Amniotic stem cell (primary cell): ENCODE results near the gene TMEM203.

Experiments used
- DNase-seq: peaks from one replicate; lab custom pipeline; 2025; lab: John Stamatoyannopoulos, UW

The TMEM203 gene

GRCh38 chr9:137164370-137165249 lies 40.8 kb downstream of the TMEM203 start:
- DNase-seq: no peak

DNA sequence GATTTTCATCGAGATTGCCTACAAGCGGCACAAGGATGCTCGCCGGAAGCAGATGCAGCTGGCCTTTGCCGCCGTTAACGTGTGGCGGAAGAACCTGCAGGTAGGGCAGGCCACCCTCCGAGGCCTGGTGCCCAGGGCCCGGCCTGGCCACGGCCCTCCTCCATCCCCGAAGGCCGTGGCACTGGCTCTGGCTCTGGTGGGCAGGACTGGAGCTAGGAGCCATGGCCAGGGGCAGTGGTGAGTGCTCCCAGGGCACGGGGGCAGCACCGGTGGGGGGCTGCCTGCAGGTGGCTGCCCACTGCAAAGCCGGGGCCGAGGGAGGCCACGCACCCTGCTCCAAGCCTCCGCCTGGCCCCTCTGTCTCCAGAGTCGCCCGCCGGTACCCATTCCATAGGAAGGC lies 41.6 kb downstream of the TMEM203 start:
- DNase-seq: no peak

DNA sequence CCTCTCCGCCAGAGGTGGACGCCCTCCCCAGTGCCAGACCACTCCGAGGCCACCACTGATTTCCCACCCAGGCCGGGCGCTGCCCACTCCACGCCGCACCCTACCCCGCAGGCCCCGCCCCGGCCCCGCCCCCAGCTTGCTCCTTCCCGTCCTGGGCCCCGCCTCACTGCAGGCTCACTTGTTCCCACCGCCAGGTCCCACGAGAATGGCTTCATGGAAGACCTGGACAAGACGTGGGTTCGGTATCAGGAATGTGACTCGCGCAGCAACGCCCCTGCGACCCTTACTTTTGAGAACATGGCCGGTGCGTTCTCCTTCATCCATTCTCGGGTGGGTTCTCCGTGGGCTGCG lies 42.1 kb downstream of the TMEM203 start:
- DNase-seq: no peak

DNA sequence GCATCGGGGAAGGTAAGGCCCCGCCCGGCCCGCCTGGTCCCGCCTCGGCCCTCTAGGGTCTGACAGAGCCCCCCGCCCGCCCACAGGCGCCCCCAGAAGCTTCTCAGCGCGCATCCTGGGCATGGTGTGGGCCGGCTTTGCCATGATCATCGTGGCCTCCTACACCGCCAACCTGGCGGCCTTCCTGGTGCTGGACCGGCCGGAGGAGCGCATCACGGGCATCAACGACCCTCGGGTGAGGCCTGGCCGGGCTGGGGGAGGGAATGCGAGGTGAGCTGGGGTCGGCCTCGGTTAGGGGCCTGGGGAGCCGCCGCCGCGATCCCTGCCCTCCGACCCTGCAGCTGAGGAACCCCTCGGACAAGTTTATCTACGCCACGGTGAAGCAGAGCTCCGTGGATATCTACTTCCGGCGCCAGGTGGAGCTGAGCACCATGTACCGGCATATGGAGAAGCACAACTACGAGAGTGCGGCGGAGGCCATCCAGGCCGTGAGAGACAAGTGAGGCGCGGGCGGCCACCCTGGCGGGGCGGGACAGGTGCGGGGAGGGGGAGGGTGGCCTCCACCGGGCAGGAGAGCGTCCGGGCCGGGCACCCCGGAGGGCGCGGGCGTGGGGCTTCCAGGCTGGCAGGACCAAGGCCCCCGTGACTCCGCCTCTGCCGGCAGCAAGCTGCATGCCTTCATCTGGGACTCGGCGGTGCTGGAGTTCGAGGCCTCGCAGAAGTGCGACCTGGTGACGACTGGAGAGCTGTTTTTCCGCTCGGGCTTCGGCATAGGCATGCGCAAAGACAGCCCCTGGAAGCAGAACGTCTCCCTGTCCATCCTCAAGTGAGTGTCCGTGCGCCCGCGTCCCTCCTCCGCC lies 42.7 kb downstream of the TMEM203 start:
- no peak for DNase-seq

DNA sequence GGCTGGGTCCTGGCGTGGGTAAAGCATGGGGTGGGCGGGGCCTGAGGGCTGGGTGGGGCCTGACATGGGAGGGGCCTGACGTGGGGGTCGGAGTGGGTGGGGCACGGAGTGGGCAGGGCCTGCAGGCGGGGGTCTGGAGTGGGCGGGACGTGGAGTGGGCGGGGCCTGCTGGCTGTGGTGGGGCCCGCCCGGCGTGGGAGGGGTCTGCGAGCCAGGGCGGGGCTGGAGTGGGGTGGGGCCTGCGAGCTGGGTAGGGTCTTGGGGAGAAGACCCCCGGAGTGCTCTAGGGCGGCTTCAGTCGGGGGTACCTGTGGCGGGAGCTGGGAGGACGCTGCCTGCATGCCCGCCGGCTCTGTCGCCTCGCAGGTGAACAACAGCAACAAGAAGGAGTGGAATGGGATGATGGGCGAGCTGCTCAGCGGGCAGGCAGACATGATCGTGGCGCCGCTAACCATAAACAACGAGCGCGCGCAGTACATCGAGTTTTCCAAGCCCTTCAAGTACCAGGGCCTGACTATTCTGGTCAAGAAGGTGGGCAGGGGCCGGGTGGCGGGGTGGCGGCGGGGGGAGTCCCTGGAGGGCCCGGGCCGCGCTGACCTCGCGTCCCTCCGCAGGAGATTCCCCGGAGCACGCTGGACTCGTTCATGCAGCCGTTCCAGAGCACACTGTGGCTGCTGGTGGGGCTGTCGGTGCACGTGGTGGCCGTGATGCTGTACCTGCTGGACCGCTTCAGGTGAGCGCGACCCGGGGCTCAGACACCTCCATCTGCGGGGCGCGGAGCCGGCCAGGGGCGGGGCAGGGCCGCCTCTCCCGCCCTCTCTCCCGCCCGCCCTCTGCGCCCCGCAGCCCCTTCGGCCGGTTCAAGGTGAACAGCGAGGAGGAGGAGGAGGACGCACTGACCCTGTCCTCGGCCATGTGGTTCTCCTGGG lies 43.6 kb downstream of the TMEM203 start:
- no peak for DNase-seq

GRCh38 chr9:137160716-137161557 lies 44.5 kb downstream of the TMEM203 start:
- DNase-seq: no peak

- DNase-seq: no peak
Measured at GRCh38 chr9:137160054-137160425, 45.4 kb downstream of the TMEM203 start.

DNA sequence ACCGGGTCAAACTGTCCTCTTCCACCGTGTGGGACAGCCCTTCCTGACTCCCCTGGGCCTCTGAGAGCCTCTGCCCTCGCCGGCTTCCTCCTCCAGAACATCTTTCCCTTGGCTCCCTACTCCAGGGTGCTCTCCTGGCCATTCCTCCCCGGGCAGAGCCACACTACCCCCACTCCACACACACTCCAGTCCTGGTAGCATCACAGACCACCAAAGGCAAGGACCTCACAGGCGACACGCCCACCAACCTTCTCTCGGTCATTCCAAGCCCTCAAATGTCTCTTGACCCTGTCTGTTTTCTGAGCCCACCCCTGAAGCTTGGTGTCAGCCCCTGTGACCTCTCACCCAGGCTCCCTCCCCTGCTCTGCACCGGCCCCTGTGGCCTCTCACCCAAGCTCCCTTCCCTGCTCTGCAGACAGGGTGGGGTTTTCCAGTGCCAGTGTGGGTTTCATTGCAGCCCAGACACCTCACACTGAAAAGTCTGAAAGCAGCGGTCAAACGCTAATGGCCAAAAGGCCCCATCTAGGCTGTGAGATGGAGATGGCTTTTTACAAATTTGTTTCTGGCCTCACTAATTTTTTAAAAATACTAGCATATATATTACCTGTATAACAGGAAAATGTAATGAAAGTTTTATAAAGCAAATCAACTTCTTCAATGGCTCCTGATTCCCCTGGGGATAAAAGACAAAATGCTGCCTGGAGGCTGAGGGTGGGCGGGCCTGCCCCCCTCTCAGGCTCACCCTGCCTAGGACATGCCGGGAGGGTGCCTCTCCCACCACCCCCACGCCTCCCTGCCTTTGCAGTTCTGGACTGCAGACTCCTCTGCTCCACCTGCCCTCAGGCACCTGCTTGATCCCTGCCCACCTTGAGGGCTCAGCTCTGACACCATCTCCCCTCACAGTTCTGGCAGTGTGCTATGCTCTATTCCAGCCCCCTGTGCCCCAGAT lies 46.1 kb downstream of the TMEM203 start:
- no peak for DNase-seq

DNA sequence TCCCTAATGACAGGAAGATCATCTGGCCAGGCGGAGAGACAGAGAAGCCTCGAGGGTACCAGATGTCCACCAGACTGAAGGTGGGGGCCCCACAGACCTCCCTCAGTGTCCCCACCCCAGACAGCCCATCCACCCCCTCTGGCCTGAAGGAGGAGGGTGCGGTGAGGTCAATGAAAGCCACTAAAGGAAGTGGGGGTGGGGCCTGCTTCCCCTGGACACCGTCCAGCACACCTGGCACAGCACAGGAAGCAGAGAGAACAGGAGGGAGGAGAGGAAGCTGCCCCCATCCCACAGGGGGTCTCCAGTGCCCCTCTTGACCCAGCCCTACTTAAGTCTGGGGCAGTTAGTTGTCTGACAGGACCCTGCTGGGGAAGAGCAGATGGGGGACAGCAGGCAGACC lies 46.8 kb downstream of the TMEM203 start:
- DNase-seq: no peak

- no peak for DNase-seq
Measured at GRCh38 chr9:137157618-137158415, 47.6 kb downstream of the TMEM203 start.

- no peak for DNase-seq
Measured at GRCh38 chr9:137156567-137157375, 48.7 kb downstream of the TMEM203 start.
